ENCODE data around the gene NDUFB1.

GRCh38 chr14:92121670-92122350 is at the start of gene NDUFB1, which contains the start of gene CPSF2:
- no peak for TF ChIP-seq GATA2 (IDR thresholded peaks at IDR 0.05; ENCODE audit: low read depth, low read length)
- TF ChIP-seq GATA3 (IDR thresholded peaks at IDR 0.05; ENCODE audit: low read depth, low read length), result no peak

Data from SH-SY5Y (cell line).